ENCODE measurements around the gene SLC24A1.
"Not testable (repeated sequence)": the region's sequence is repeated elsewhere in the genome, so short reads cannot be mapped to it uniquely, and the experiment has no call there.

Gene SLC24A1

GRCh38 chr15:65612949-65613744 is 8.6 kb upstream of the SLC24A1 start:
- DNase-seq: no peak
- intact Hi-C loops (cut with DNase I): loop anchor here (10.0 kb wide), 1 partner anchor 682 kb away; the partner anchor contains the start of gene DIS3L

- intact Hi-C loops (cut with DNase I): loop anchor here (10.0 kb wide), 1 partner anchor 679 kb away; the partner anchor contains the start of gene DIS3L
- not testable (repeated sequence) for DNase-seq
These were observed 5.9 kb upstream of the SLC24A1 start for GRCh38 chr15:65615887-65616286.

GRCh38 chr15:65618560-65619109 is 3.1 kb upstream of the SLC24A1 start:
- intact Hi-C loops (cut with DNase I): loop anchor here (10.0 kb wide), 1 partner anchor 676 kb away; the partner anchor contains the start of gene DIS3L
- DNase-seq: no peak

GRCh38 chr15:65619626-65620290 is 2.0 kb upstream of the SLC24A1 start:
- no peak for DNase-seq
- intact Hi-C loops (cut with DNase I): loop anchor here (10.0 kb wide), 1 partner anchor 675 kb away; the partner anchor contains the start of gene DIS3L

GRCh38 chr15:65620833-65621232 is 905 bp upstream of the SLC24A1 start:
- DNase-seq: no peak
- intact Hi-C loops (cut with DNase I): no loop called here

- intact Hi-C loops (cut with DNase I): no loop called here
- no peak for DNase-seq
These were observed 1.4 kb downstream of the SLC24A1 start for GRCh38 chr15:65623103-65623502.

DNA sequence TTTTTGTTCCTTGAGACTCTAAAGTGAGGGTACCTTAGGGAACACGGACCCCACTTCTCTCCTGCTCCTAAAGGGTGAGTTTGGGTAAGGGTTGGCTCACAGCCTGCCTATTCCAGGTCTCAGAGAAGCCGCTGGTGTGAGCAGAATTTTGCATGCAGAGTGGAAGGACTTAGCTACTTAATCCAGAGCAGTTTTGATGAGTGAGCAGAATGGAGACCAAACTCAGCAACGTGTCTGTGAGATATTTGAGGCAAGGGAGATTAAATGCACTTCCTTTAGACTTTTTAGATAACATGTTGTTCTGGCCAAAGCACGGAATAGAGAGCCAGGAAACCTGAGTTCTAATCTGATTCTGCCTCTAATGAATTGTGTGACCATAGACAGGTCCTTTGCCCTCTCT is 5.1 kb downstream of the SLC24A1 start:
- DNase-seq: no peak
- intact Hi-C loops (cut with DNase I): no loop called here

GRCh38 chr15:65629548-65629947 is 7.8 kb downstream of the SLC24A1 start:
- intact Hi-C loops (cut with DNase I): no loop called here
- no peak for DNase-seq

GRCh38 chr15:65630760-65631159 is 9.0 kb downstream of the SLC24A1 start:
- intact Hi-C loops (cut with DNase I): no loop called here
- DNase-seq: no peak

GRCh38 chr15:65631503-65631902 is 9.8 kb downstream of the SLC24A1 start:
- DNase-seq: no peak
- intact Hi-C loops (cut with DNase I): no loop called here

DNA sequence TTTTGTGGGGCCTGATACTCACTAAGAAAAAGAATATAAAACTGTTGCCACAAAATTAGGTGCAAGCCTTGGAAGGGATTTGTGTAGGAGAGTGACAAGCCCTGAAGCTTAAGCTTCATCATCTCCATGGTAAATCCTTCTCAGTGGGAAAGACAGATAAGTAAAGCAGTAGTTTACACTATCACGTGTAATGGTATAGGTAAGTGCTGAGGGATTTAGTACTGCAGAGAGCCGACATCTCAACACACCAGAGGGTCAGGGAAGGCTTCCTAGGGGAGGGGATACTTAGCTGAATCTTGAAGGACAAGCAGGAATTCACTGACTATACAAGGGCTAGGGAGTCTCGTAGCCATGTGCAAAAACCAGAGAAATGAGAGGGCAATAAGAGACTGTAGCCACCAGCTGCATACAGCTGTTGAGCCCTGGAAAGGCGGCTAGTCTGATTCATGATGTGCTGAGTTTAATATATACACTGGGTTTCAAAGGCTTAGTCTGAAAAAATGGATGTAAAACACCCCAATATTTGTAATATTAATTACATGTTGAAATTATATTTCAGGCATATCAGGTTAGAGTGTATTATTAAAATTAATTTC is 11.1 kb downstream of the SLC24A1 start:
- intact Hi-C loops (cut with DNase I): no loop called here
- no peak for DNase-seq

DNA sequence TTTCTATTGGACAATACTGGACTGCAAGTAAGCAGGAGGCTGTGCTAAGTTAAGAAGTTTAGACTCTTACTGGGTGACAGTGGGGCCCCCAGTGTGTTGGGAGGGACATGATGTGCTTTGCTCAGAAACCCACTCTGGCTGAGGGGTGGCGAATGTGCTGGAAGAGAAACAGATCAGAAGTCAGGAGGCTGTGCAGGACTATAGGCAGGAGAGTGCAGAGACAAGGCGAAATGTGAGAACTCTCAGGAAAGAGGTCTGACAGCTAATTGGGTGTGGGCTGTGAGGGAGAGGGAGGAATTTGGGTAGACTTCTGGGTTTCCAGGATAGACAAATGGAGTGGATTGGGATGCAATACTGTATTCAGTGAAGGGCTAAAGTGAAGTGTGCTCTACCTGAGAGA is 12.0 kb downstream of the SLC24A1 start:
- intact Hi-C loops (cut with DNase I): no loop called here

DNA sequence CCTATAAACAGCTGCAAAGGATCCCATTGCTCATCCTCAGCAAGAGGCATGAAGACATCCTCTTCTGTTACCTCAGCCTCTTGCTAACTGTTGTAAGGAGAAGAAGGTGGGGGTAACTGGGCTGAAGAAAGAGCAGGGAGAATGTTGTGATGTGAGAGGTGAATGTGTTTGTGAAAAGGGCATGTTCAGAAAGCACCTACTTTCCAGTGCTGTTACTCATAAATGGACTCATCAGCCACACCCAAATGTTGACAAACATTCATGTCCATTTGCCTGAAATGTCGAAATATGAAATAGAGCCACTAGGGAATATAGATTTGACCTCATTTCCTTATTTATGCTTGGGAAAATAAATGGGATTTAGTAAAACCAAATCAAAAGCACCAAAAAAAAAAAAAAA is 12.6 kb downstream of the SLC24A1 start:
- no peak for DNase-seq
- intact Hi-C loops (cut with DNase I): no loop called here

More for the DNA sequence above, 12.0 kb downstream of the SLC24A1 start:
- DNase-seq: no peak

GRCh38 chr15:65638109-65638508 is 16.4 kb downstream of the SLC24A1 start:
- intact Hi-C loops (cut with DNase I): no loop called here

GRCh38 chr15:65638681-65639089 is 16.9 kb downstream of the SLC24A1 start:
- intact Hi-C loops (cut with DNase I): no loop called here
- peak in 25 of 42 donors; percentile 14 to 77 (median 50) for DNase-seq

More at GRCh38 chr15:65638109-65638508, 16.4 kb downstream of the SLC24A1 start:
- no peak for DNase-seq

DNA sequence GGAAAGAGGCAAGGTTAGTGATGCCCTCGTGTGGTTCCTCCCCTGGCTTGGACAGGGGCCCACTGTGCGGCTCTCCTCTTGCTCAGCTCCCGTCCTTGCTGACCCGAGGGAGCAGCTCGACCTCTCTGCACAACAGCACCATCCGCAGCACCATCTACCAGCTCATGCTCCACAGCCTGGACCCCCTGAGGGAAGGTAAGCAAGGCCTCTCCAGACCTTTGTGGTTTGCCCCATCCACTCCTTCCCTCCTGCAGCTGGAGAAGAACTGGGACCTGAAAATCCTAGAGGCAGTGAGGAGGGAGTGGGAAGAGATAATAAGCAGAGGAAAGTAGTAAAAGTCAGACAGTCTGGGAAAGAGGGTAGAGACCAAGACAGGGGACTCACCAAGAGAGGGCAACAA is 17.8 kb downstream of the SLC24A1 start:
- DNase-seq: no peak
- intact Hi-C loops (cut with DNase I): no loop called here

DNA sequence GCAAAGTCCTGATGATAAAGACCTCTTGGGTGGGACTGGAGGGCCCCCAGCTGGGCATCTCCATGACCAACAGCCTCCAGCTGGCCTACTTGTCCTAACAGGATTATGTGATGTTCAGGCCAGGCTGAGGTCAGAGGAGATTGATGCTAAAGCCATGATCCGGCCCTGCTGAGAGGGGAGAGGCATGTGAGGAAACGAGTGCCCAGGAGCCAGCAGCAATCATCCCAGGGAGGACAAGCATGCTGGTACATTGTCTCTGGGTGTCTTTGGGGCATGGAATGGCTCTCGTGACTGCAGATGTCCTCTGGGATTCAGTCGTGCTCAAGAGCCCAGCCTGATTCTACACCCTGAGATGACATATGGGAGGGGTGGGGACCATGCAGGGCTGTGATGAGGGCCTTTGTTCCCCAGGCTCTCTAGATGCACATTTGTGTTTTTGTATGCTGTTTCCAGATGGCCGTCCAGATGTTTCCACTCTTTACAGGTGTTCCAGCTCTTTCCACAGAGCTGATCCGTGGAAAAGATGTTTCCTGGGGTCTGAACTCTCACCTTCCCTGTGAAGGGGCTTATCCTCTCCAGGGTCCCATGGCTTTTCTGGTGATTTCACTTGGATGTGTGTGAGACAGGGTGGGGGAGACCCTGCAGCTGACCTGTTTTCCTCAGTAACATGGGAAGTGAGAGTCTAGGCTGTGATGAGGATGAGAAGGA is 20.2 kb downstream of the SLC24A1 start:
- intact Hi-C loops (cut with DNase I): no loop called here
- peak in 10 of 42 donors; percentile 13 to 60 (median 37) for DNase-seq

DNA sequence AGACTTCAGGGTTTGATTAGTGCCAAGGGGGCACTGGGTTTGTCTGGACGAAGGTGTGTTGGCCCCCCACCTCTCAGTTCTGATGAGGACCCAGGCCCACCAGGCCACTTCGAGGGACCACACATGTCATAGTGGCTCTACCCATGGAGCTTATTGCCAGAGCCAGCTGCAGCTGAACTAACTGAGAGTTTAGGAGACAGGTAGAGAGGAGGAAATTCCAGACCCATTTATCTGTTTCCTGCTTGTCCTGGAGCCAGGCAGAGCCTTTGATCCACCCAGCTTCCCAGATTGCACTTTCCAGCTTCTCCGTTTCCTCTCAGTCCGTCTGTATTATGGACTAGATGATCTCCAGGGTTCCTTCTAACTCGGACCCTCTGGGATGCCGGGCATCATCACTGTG is 20.9 kb downstream of the SLC24A1 start:
- intact Hi-C loops (cut with DNase I): no loop called here
- no peak for DNase-seq

- intact Hi-C loops (cut with DNase I): no loop called here
These were observed 22.5 kb downstream of the SLC24A1 start for GRCh38 chr15:65644282-65644681.

More at GRCh38 chr15:65644282-65644681, 22.5 kb downstream of the SLC24A1 start:
- DNase-seq: no peak

All from head of caudate nucleus (tissue), 42 donors.